Inflammatory macrophage (primary cell): ENCODE results near the gene AP1M1.
"Not testable (repeated sequence)": the region's sequence is repeated elsewhere in the genome, so short reads cannot be mapped to it uniquely, and the experiment has no call there.

Experiments
- DNase-seq, 2 donors: peaks; one replicate each; pipeline ENCODE4 v3.0.0-alpha.2; 2020 to 2022
- total RNA-seq, 18 experiments: gene quantifications; one replicate each; lab custom pipeline; 2026; ENCODE audit warnings: mixed read lengths in 6 of 18, inconsistent platforms in 2 of 18; lab: John Stamatoyannopoulos, UW

AP1M1 gene
- total RNA-seq: 37.6 to 76.2 (median 58.0) reads per million in 18 experiments

DNA sequence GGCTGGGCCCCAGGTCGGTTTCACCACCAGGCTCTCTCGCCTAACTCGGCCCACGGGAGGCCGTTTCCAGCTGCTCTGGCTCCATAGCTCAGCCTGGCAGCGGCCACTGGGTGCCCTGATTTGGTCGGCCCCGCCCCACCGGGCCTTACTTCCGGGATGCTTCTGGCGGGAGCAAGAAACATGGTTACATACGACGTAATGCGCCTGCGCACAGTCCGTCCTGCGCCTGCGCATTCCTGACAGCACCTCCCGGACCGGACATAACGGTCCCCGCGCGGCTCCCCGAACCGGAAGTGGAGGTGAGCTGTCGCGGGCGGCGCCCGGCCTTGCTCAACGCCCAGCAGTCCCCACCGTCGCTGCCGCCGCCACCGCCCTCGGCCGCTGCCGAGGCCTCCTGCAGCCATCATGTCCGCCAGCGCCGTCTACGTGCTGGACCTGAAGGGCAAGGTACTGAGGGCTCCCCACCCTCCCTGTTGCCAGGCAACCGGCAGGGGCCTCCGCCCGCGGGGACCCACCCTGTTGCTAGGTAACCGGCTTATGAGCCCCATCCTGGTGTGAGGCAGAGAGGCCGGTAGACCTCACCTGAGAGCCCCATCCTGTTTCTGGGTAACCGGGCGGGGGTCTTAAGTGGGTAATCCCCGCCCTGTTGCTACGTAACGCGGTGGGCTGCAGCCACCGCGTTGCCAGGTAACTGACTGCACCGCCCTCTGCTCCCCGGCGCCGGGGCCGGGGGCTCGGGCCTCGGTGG is at the start of gene AP1M1:
Gene AP1M1 (plus strand): TSS at position 290 of the 748 bp plus-strand sequence. CDS start 116 bp downstream, at position 406.
- peak; percentile 99 to 100 for DNase-seq

DNA sequence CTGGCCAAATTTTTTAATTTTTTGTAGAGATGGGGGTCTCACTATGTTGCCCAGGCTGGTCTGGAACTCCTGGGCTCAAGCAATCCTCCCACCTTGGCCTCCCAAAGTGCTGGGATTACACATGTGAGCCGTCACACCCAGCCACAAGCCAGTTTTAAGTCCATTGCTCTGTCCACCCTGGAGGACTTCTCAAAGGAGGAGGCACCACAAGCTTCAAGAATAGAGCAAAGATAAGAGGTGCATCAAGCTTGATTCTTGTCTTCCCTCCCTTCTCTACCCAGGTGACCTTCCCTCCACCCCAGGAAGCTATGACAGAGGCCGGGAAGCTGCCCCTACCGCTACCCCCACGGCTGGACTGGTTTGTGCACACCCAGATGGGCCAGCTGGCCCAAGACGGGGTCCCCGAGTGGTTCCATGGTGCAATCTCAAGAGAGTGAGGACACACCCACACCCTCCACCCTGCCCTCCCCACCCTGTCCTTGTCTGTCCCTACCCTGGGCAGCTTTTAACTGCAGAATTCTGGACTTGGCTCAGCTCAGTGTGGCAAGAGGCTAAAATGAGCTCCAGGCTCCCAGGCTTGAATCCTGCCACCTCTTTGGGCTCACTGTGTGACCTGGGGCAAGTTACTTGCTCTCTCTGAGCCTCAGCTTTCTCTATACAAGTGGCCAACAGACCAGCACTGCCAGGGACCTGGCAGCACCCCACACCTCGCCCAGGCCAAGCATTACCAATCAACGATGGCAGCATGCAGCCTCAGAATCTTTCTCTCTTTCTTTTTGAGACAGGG is 49.1 kb upstream of the AP1M1 start:
- no peak for DNase-seq

DNA sequence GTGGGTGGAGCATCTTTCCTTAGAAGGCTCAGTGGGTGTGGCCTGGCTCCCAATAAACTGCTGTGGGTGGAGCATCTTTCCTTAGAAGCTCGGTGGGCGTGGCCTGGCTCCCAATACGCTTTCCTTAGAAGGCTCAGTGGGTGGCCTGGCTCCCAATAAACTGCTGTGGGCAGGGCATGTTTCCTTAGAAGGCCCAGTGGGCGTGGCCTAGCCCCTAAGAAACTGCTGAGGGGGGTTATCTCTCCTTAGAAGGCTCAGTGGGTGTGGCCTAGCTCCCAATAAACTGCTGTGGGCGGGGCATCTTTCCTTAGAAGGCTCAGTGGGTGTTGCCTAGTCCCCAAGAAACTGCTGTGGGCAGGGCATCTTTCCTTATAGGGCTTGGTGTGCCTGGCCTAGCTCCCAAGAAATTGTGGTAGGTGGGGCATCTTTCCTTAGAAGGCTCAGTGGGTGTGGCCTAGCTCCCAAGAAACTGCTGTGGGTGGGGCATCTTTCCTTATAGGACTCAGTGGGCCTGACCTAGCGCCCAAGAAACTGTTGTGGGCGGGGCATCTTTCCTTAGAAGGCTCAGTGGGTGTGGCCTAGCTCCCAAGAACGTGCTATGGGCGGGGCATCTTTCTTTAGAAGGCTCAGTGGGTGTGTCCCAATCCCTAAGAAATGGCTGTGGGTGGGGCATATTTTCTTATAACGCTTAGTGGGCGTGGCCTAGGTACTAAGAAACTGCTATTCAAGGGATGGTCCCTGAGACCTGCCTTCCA is 44.0 kb upstream of the AP1M1 start:
- DNase-seq: no peak

DNA sequence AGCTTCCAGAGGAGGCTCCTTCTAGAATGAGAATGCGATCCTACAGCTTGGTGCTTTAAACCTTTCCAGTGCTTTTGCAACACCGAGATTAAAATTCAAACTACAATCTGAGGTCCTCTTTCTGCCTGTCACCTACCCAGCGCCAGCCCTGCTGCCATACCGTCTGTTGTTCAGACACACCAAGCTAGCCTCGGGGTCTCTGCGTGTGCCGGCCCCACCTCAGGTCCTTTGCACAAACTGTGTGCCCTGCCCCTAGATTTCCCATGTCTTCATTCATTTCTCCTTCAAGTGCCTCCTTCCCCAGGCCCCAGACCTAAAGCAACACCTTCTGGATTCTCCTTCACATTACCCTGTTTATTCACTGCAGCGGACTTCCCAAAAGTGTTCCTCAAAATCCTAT is 43.2 kb upstream of the AP1M1 start:
- DNase-seq: no peak

DNA sequence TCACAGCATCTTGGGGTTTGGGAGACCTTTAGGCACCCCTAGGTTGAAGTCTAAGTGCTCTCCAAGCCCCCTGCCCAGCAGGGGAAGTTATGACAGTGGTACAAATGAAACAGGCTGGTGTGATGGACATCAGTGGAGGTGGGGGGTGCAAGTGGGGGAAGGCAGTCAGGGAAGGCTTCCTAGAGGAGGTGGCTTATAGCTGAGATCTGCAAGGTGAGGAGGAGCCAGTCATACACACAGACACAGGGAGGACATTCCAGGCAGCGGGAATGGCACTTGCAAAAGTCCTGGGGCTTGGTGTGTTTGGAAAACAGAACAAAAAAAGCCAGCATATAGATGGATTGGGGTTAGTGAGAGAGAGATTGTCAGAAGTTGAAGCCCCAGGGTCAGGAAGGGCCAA is 42.6 kb upstream of the AP1M1 start:
- DNase-seq: no peak

DNA sequence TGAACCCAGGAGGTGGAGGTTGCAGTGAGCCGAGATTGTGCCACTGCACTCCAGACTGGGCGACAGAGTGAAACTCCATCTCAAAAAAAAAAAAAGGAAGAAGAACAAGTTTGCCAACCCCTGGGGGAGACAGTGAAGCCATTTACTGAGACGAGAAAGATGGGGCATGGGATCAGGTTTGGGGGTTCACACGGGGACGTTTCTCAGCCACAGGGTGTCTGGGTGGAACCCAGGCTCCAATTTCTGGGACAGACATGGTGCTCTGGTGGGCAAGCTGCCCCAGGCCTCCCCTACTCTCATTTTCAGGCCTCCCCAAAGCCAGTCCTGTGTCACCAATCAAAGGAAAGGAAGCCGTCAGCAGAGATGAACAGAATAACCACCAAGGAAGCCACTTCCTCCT is 40.8 kb upstream of the AP1M1 start:
- no peak for DNase-seq

DNA sequence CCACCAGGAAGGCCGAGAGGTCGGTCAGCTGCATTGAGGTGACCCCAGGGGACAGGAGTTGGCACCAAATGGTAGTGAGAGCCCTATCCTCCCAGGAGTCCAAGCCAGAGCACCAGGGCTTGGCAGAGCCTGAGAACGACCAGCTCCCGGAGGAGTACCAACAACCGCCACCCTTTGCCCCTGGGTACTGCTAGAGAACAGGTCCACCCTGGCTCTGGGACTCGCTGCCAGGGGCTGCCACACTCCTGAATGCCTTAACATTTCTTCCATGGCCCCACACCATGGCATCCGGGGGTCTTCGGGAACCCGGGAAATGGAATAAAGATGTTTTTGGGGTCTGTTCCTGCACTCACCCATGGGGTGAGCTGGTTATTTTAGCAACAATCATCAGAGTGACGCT is 40.1 kb upstream of the AP1M1 start:
- DNase-seq: no peak

DNA sequence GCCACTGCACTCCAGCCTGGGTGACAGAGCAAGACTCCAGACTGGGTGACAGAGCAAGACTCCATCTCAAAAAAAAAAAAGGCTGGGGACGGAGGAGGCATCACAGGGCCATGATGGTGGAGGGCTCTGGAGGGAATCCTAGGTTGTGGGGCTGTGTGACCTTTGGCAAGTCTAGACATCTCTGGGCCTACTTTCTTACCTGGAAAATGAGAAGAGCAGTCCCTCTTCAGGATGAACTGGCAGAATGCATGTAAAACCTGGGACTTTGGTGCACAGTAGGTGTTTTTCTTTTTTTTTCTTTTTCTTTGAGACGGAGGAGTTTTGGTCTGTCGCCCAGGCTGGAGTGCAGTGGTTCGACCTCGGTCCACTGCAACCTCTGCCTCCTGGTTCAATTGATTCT is 38.1 kb upstream of the AP1M1 start:
- DNase-seq: no peak

DNA sequence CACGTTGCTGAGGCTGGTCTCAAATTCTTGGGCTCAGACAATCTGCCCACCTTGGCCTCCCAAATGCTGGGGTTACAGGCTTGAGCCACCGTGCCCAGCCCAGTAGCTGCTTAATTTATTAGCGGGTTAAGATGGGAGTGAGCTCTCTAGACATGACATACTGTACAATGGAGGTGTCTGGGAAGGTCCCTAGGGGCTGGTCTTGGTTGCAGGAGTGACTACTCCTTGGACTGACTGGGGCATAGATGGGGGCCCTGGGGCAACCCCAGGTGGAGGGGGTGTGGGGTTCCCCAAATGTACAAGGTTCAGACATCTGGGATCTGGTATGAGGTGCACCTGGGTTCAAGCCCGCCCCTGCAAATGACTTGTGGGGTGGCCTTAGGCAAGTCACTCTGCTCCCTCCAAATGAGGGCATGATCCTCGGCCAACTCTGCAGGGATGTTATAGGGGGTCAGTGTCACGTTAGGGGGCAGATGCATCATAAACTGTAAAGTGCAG is 37.2 kb upstream of the AP1M1 start:
- no peak for DNase-seq

DNA sequence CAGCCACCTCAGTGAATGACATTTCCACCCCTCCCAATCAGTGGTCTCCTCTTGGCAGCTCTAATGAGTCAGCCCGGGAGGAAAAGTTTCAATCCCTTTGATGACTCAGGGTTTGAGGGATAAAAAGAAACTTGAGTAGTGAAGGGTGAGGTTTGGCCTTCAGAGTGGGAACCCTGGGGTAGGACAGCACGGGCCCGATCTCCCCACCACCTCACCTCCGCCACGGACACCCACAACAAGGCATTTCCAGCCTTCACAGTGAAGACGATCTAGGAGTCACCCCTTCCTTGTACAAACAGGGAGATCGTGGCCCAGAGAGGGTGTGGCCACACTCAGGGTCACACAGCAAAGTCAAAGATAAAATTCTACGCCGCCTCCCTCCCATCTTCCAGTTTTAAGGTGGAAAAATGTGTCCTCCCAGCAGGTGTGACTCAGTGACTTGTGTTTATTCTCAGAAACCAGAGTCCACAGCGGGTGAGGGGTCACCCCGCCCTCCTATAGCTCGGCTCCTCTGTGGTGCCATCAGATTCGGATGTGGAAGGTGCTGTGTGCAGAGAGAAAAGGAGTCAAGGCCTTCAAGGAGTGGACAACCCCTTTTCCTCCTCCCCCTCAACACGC is 36.7 kb upstream of the AP1M1 start:
- no peak for DNase-seq

DNA sequence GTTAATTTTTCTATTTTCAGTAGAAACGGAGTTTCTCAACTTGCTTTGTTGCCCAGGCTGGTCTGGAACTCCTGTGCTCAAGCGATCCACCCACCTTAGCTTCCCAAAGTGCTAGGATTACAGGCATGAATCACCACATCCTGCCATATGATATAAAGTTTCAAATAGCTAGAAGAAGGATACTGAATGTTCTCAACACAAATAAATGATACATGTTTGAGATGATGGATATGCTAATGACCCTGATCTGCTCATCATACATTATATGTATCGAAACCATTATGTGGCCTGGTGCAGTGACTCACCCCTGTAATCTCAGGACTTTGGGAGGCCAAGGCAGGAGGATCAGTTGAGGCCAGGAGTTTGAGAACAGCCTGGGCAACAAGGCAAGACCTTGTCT is 35.9 kb upstream of the AP1M1 start:
- DNase-seq: peak in 1 of 2 donors; percentile 39

DNA sequence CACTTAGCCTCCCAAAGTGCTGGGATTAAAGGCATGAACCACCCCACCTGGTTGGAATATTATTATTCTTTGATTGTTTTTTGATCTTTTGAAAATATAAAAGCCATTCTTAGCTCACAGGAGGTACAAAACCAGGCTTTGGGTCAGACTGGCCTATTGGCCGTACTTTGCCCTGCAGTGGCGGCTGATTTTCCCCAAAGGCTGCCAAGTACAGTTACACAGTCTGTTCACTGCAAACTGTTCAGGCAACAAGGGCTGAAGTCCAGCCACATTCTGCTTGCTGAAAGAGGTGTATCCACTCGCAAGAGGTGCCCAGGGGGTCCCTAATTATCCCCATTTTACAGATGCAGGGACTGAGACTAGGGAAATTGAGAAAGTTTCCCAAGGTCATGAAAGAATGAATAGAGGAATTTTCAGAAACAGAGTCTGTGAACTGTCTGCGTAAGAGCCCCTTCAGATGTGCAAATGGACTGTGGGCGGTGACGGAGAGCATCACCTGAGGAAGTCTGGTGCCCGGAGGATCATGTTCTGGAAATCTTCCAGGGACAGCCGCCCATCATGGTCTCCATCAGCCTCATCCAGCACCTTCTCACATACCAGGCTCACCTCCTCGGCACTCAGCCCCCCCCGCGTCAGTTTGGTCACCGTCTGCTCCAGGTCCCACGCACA is 33.4 kb upstream of the AP1M1 start:
- no peak for DNase-seq

DNA sequence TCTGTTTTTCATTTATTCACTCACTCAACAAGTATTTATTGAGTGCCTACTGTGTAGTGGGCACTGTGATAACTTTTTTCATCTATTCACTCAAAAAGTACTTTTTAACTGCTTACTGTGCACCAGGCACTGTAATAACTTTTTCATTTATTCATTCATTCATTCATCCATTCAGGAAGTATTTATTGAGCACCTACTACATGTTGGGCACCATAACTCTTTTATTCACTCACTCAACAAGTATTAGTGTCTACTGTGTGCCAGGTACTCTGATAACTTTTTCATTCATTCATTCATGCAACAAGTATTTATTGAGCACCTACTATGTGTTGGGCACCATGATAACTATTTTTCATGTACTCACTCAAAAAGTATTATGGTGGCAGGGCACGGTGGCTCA is 31.3 kb upstream of the AP1M1 start:
- no peak for DNase-seq

DNA sequence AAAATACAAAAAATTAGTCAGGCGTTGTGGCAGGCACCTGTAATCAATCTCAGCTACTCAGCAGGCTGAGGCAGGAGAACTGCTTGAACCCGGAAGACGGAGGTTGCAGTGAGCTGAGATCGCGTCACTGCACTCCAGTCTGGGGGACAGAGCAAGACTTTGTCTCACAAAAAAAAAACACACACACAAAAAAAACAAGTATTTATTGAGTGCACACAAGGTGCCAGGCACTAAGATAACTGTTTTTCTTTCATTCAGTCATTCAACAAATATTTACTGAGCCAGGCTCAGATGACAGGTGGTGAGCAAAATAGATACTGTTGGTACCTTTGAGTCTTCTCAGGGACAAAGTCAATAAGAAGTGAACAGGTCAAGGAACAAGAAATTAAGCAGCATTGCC is 30.7 kb upstream of the AP1M1 start:
- DNase-seq: no peak

DNA sequence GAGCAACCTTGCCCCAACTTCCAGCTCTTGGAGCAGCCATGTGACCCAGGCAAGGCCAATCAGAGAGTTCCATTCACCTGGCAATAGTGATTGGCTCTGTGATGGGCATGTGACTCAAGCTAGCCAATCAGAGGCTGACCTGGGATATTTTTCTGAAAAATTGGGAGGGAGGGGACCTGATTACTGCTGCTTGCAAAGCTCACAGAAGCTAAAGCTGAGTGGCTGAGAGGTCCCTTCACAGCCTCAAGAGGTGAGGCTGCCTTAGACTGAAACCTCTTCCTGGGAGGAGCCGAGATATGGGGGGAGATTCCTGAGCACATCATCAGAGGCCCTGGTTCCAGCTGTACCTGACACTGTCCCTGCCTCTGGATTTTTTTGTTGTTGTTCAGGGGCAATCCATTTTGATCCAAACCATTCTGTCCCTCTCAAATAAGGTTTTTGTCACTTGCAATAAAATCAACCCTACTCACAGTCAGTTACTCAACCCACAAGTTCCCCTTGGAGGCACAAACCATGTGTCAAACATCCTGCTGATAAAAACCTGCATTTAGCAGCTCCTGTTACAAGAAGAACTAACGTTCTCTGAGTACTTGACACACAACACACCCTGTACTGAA is 29.1 kb upstream of the AP1M1 start:
- DNase-seq: peak; percentile 81 to 82

DNA sequence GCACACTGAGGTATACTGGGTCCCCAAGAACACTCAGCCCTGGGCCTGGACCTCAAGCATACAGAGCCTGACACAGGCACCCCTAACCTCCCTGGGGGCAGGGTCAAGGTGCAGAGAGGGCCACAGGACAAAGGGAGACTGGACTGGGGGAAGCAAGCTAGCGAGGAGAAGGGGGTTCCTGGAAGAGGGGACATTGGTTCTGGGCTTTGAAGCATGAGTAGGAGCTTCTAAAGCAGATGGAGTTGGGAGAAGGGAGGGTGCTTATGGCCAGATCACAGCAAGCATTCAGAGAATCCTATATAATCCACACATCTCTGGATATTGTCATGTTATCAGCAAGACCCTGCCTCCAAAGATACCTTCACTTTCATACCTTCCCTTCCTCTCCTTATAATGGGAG is 27.6 kb upstream of the AP1M1 start:
- no peak for DNase-seq

DNA sequence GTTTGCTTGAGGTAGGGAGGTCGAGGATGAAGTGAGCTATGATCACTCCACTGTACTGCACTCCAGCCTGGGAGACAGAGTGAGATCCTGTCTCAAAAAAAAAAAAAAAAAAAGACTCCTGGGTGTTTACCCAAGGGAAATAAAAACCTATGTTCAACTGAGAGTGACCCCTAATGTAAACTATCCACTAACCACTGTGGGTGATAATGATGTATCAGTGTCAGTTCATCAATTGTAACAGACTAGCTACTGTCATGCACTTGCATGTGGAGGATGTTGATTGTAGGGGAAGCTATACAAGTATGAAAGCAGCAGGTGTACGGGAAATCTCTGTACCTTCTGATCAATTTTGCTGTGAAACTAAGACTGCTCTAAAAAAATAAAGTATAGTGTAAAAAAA is 21.8 kb upstream of the AP1M1 start:
- DNase-seq: no peak

DNA sequence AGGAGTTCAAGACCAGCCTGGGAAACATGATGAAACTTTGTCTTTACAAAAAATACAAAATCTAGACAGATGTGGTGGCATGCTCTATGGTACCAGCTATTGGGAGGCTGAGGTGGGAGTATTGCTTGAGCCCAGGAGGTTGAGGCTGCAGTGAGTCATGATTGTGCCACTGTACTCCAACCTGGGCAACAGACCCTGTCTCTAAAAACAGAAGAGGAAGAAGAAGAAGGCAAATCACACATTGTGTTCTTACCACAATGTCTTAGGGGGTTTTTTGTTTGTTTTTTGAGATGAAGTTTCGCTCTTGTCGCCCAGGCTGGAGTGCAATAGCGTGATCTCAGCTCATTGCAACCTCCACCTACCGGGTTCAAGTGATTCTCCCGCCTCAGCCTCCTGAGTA is 18.8 kb upstream of the AP1M1 start:
- DNase-seq: not testable (repeated sequence)

DNA sequence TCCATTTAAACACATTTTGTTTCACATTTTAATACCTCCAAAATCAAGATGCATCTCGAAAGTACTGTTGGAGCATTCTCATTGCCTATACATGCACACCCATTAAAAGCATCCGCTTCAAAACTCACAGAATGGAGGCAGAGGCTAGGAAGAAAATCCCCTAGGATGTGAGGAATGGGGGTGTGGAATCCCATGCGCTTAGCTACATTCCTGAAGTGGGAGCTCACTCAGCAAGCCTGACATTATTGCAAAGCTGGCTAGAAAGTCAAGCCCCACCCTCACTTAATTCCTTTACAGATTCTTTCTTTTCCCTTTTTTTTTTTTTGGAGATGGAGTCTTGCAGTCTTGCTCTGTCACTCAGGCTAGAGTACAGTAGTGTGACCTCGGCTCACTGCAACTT is 17.1 kb upstream of the AP1M1 start:
- DNase-seq: no peak

DNA sequence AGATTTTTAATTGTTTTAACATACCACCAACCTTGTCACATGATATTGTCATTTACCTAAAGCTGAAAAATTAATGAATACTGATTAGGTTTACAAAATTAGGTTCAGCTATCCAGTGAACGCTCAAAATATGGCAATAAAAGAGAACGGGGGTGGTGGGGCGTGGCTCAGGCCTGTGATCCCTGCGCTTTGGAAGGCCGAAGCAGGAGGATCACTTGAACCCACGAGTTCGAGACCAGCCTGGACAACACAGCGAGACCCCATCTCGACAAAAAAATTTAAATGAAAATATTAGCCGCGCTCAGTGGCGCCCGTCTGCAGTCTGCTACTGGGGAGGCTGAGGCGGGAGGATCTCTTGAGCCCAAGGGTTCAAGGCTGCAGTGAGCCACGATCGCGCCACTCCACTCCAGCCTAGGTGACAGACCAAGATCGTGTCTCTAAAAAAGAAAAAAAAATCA is 13.0 kb upstream of the AP1M1 start:
- no peak for DNase-seq

DNA sequence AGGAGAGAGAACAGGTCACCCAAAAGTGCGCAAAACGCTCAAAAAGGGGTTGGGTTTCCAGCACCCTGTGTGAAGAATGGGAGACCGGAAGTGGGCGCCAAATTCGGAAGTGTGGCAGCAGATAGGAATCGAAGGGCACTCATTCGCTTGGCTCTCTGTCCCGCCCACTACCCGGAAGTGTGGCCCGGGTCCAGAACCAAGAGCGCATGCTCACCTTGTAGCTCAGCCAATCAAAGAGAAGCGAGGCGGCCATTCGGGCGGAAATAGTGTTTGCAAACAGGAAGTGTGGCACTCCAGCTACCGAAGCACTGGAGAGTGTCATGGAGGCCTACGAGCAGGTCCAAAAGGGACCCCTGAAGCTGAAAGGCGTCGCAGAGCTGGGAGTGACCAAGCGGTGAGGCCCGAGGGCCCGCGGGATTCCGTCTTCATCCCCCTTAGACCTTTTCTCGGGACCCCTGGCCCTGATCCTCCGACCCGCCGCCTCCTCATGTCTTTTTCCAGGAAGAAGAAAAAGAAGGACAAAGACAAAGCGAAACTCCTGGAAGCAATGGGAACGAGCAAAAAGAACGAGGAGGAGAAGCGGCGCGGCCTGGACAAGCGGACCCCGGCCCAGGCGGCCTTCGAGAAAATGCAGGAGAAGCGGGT is 12.5 kb upstream of the AP1M1 start, which contains the start of gene FAM32A:
Gene FAM32A (plus strand): TSS at position 288 of the 645 bp plus-strand sequence. CDS start 33 bp downstream, at position 321.
- DNase-seq: peak; percentile 100
